ENCODE measurements around the gene SPRED1.

SPRED1 gene

DNA sequence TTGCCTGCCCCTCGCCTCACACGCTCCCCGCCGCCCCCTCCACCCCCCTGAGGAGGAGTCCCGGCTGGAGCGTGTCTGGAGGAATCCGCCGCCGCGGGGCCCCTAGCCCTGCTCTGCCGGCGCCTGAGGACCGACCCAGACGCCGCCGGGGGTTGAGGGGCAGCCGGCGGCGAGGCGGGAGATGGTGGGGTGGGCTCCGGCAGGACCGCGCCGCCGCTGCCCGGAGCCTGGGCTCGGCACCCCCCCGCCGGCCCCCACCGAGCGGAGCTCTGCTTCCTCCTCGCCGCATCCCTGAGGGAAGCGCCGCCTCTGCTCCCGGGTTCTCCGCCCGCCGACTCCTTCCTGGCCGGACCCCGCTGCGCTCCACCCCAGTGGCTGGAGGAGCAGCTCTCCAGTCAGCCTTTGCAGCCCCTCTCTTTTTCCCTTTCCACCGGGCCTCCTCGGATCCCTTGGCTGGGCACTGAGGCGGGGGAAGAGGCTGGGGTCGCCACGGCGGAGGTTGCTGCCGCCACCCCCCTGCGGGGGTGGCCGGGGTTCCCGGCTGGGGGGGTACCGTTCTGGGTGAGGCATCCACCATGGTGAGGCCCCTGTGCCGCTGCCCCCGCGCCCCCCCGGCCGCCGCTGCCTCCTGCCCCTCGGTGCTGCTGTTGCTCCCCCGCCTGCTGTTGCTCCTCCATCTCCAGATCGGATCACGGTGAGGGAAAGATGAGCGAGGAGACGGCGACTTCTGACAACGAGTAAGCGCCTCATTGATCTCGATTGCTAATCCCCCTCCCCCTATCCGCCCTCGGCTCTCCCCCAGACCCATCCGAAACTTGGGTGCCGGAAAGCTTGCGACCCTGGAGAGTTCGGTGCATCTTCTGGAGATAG lies at the start of gene SPRED1:
Gene SPRED1 (plus strand): TSS at position 356 of the 870 bp plus-strand sequence. CDS start 350 bp downstream, at position 706.
- peak; percentile 28 to 59 for DNase-seq

DNA sequence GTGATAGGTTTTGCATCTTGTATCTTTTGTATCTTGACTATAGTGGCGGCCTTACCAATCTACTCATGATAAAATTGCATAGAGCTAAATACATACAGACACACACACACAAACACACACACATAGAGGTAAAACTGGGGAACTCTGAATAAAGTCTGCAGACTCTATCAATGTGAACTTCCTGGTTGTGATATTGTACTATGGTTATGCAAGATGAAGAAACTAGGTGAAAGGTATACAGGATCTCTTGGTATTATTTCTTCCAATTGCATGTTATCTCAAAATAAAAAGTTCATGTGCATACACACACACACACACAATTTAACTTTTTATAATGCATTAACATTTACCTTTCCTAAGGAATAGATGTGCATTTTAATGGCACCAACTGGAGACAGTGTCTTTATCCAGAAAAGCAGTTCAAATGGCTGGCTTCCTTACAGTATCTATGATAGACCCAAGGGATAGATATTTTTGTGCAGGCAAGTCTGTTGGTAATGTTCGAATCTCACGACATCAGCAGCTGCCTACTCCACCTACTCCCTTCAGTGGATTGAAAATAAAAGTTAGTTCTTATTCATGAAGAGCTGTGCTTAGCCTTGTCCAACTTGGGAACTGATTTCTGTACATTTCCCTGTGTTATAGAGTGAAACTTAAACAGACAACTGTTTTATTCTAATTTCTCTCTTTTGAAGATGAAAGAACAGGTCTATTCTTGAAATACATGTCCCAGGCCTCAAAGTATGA lies 46.9 kb upstream of the SPRED1 start:
- DNase-seq = no peak

DNA sequence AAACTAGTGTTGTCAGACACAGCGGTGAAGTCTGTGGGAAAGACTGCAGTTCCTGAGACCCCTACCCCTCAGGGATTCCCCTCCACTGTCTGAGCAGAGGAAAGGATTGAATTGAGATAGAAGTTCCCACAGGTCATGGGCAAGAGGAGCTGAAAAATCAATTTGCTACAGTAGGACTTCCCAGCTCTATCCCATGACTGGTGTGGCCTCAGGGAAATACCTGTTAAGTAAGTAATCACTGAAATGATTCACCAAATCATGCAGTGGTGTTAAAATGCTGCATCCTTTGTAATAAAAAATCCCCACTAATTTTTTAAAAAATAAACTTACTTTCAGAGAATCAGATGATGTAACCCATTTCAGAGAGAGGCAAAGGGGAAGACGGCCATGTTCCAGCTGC lies 45.0 kb upstream of the SPRED1 start:
- no peak for DNase-seq

DNA sequence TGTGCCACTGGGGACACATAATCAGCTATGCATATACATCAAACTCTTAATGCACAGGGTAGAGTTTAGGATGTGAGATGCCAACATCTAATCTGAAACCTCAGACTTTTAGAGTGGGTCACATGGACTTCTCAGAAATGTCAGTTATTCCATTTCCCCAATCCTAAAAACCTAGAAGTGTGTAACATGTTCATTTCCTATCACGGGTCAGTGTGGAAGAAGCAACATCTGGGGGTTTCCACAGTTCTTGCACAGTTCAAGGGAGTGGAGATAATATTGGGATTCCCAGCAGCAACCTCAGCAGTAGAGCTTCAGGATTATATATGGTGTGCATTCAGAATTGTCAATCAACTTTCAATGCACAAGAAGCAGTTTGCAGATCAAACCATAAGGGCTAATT lies 44.4 kb upstream of the SPRED1 start:
- no peak for DNase-seq

DNA sequence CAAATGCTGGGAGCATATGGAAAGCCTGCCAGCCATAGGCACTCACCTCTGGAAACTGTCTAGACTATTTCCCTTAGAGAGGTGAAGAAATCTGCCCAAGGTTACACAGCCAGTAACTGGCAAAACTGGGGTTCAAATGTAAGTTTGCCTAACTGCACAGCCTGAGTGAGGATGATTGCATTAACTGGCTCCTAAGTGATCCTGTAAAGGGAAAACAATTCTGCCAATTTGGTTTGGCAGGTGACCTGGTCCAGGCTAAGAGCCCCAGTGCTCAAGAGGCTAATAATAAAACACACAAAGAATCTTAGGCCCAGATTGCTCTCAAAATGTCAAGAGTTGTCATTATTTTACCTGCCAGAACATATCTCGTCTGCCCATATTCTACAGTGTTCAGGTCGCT lies 43.9 kb upstream of the SPRED1 start:
- no peak for DNase-seq

DNA sequence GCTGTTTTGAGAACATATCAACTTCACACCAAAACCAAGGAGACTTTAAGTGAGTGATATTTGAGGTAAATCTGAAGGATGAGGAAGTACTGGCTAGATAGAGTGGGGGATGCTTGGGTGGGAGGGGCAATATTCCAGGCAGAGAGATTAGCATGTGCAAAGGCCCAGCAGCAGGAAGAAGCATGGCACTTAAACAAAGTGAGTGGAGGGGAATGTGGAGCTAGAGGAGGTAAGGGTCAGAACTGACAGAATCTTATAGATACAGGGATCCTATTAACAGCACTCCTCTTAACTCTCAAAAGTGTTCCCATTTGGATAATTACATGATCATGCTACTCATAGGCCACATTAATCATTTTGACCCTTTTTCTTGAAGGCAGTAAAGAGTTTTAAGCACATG lies 41.4 kb upstream of the SPRED1 start:
- no peak for DNase-seq

DNA sequence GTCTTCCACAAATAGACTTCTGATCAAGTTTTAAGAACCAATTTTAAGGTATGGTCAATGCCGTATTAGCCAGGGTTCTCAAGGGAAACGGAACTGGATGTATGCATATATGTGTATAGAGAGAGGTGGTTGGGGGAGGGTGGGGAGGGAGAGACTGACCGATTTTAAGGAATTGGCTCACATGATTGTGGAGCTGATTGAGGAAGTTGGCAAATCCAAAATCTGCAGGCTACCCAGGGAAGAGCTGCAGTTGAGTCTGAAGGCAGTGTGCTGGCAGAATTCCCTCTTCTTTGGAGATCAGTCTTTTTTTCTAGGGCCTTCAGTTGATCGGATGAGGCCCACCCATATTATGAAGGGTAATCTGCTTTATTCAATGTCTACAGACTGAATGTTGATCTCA lies 40.8 kb upstream of the SPRED1 start:
- no peak for DNase-seq

DNA sequence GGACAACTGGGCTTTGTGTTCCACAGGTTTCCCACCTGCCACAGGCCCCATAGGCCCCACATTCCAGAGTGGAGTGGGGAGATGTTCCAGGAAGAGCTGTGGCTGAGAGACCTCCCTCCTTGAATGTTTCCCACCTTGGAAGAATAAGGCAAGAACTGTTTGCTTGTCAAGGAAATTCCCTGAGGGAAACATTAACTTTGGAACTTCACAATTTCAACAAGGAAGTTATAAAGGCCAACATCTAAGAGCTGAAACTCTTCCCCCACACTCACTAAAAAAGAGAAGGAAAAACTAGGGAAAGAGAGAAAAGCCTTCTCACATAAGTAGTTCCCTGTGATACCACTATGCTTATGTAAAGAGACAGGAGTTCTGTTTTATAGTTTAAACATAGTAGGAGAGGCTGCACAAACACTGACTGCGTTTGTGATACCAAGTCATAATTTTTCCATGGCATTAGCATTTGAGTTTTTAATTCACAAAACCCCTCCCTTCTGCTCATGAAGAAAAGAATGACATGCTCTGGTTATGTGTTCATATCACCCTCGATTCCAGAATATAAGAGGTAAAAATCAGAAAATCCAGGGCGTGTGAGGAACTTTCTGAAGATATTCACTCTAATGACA lies 39.8 kb upstream of the SPRED1 start:
- no peak for DNase-seq

DNA sequence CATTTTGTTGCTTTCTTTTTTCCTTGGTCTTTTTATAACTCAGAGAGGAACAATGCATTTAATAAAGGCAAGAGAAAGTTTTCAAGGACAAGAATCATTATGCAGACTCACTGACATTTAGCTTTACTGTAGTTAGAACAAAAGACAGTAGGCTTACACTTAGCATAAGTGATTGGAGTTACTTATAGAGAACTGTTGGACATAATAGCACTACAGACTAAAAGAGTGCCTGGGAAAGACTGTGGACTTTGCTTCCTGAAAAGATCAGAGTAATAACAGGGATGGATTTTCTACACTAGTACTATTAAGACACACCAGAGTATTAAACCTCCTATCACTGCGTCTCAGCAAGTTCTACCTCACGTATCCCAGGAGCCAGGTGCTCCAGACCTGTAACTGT lies 39.3 kb upstream of the SPRED1 start:
- DNase-seq = no peak

DNA sequence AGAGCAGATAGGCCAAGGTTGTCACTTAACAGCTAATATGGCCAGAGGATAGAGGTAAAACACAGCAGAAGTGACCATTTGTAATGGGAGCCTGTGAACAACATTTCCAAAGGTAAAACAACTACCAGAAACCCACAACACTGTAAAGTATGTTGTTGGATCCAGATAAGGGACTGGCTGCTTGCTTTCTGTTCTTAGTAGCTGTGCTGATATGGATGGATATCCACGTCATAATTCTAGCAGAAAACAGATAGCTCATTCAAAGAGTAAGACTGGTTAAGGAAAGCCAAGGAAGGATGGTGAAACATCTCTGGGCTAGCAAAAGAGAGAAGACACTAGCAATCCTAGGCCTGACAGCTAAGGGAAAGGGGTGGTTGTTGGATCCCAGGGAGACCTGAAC lies 36.9 kb upstream of the SPRED1 start:
- no peak for DNase-seq

DNA sequence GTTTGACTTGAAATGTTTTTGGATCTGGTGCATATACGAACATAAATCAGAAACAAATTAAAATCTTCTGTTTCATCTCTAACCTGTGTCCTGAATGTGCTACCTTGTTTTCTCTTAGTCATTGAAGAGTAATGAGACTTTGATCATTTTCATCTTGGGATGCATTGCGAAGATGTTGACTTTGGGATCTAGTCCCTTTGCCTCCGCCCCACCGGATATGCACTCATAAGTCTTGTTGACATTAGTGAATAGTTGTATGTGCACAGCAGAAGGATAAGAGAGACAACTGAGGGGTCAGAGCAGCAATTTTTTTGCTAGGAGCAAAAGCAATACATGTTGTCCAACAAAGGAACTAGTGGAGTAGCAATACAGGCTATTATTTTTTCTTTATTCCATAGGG lies 35.9 kb upstream of the SPRED1 start:
- DNase-seq = no peak

DNA sequence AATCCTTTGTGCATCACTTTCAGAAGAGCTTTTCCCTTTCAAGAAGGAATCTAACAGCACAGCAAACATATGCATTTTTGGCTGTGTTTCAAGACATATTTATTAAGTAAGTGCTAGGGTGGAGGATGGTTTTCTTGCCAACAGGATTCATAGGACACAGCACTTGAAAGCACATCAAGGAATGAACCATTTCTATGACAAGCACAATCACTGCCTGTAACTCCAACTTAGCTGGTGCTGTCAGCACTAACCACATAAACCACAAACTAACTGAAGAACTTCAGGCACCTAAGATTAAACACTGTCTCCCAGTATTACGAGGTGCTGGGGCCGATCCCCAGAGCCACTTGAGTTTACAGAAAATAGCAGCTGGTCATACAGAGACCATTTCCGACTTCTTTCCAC lies 35.4 kb upstream of the SPRED1 start:
- DNase-seq = no peak

DNA sequence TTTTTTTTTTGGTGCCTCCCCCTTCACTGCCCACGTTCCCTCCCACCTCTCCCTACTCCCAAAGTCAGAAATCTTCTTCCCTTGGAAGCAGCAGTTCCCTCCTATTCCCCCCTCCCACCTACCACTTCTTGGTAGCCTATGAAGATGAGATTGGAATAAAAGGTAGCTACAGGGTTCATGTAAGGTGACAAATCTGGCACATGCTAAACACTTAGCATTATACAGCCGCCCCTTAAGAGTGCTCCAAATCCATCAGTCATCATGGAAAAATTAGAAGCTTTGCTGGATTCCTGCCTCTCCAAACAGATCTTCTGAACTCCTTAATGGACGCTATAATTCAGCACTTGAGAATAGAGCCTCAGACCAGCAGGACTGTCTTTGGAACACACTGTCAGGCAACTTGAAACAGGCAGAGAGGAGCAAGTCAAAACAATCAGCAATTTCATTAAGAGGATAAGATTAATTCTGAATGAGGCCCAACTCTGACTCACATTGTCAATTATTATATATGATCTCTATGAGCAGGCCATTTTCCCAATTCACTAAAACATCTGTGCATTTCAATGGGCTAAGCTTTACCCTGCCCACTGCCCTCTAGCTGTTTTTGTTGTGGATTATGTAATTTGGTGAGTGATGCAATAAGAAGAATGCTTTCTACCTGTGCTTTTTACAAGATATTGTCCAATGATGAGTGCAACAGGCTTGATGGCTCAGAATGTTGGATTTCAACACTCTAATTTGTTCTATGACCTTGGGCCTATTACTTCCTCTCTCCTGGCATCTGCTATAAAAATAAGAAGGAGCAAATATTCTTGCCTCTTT lies 34.6 kb upstream of the SPRED1 start:
- DNase-seq = no peak

DNA sequence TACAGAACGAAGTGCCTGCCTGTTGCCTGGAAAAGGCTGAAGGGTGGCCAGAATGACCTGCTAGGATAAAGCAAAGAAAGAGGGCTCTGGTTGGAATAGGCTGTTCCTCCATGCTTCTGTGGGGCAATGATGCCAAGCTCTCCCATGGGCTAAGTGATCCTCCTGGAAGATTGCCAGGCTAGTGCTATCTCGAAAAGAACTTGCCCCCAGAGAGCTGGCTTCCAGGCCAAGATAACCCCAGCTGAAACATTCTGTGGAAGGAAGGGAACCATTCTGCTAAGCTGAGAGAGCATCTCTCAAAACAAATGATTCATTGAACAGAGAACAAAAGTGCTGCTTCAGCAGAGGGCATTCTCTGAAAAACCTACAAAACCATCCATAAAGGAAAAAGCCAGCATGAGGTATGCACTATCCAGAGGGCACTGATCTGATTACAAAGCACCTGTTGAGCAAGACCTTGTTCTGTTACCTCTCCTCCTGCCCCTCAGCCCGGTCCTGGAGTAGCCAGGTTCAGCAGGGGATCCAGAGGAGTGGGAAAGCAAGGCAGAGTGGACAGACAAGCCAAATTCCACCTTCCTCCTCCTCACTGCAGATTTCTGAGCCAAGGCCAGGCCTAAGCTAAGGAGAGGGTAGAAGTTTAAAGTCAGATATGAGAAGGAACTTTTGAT lies 31.9 kb upstream of the SPRED1 start:
- DNase-seq = no peak

DNA sequence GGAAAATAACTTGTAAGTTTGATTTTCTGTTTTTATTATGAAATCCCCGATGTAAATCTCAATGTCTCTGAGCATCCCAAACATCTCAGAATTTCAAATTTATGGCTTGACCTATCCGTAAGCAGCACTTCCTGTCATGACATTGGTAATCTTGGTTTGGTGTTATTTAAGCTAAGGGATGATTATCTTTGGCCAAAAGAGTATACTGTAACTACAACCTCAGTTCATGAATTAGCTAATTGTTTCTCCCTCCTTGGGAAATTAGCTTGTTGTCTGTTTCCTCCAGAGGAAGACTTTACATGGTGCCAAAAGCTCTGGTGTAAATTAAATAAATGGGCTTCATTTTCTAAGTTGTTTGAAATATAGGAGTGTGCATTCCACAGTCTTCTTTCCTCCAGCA lies 28.1 kb upstream of the SPRED1 start:
- DNase-seq = no peak

DNA sequence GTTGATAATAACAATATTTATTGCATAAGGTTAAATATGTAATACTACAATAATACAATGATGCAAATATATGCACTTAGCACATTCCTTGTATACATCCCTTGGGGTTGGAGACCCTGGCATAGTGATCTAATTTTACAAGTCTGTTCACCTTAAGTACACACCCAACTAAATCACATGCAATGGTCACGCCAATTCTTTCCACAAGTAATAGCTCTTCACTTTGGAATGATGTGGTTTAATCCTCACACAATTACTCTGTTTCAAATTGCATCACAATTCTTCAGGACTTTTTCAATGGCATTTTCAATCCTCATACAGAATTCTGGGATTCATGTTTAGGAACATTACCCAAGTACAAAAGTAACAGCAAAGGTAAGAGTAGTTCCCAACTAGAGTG lies 27.3 kb upstream of the SPRED1 start:
- no peak for DNase-seq

DNA sequence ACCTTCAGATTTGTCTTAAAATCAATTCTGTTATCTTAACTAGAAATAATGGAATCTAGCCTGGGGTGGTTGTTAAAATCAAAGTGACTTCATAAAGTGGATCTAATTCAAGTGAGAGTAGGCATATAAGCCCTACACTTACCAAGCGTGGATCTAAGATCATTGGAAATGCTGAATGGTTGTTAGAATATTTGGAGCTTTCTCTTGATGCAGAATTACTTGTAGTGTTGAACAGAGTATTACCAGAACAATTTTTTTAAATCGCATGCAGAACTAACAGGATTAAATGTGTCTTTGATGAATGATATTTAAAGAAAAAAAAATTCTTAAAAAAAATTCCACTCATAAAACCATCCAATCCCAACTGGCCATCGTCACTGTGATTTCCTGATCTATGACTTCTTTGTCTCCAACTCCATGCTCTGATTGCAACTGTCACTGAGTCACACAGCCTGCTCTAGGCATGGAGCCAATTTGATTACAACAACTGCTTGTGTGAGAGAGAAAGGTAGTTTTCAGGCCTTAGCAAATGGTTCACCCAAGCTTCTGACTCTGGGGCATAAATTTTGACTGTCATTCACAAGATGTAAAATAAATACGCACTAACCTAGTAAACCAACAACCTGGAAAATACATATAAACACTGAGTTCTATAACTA lies 25.9 kb upstream of the SPRED1 start:
- DNase-seq = no peak

DNA sequence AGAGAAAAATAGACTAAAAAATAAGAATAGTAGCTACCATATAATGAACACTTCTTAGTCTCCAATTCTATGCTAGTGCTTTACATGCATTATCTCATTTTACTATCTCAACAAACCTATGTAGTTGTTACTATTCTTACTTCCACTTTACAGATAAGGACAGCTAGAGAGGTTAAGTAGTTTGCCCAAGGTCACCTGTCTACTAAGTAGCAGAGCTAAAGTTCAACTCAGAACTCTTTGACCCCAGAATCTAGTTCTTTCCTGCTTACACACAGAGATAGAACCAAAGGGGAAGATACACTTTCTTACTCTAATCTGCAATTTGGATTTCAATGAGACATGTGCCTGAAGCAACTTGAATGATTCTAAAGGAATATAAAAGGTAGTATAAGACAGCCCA lies 24.7 kb upstream of the SPRED1 start:
- no peak for DNase-seq

DNA sequence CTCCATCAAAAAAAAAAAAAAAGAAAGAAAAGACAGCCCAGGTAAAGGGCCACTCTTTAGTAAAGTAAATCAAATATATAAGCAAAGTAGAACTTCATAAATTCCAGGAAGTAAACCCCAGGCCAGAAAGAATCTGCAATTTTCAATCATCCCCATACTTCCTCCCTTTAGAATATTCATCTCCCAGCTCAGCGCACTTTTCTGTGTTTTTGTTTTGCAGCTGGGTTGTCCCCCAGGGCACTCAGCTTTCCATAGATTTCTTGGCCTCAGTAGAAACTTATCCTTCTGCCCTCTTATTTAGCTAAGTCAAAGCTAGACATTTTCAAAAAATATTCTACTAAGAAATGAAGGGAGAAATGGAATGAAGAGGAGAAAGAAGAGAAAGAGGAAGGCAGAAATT lies 24.0 kb upstream of the SPRED1 start:
- no peak for DNase-seq

DNA sequence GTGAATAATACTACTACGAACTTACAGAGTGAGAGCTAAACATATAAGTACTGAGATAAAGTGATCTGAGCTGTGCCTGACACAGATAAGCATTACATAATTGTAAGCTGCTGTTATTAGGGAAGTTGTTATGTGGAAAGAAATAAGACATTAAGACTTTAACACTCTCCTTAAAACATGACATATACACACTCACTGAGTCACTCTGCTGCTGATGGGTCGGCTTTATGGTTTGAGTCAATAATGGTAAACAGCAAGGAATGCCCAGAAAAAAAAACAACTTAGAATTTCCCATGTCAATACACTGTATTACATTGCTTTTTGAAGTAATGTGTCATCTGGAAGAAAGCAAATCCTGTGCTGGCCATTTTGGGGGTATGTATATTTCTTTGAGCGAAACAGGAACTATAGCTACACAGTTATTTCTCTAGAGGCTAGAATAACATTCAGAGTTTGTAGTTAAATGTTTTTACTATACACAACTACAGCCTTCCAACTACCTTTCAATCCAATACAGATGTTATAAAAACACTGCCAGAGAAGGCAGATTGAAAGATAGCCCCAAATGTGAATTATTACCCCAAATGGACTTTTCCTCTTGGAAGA lies 22.8 kb upstream of the SPRED1 start:
- no peak for DNase-seq

DNA sequence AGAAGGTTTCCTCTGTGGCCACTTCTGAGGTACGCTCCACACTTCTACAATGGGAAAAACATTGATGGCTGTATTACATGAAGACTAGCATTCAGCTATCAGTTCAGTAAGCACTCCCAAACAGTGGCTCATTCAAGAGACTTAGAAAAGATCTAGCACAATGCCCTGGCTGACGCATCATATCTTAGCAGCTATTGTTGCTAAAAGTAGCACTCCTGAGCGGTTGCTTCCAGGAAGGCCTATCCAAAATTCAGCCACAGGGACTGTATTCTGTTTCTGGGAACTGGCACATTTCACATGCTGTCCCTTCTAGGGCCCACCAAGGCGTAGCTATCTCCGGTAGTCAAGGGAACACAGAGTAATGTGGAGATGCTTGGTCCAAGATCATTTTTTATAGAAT lies 21.2 kb upstream of the SPRED1 start:
- no peak for DNase-seq

Measured in NCI-H446 (cell line).